Neural cell (in vitro differentiated cells): Measurements from ENCODE around the gene KRTAP12-2.

Experiments
- EP300 ChIP-seq: fragments of 450-650 bp; conservative IDR thresholded peaks from 2 replicates; pipeline ENCODE4 v1.6.1; 2014; ENCODE audit warnings: antibody characterized with exemption, mild to moderate bottlenecking, moderate library complexity; ENCODE audit not compliant: poor library complexity, severe bottlenecking
- EZH2 ChIP-seq: fragments of 200-600, 300-800 bp; shearing (Covaris generic), sonication (generic); IDR thresholded peaks from 2 replicates; pipeline ENCODE4 v1.6.1; 2014; ENCODE audit warnings: antibody characterized with exemption, low read length, borderline replicate concordance, mild to moderate bottlenecking; ENCODE audit not compliant: insufficient read depth, poor library complexity, severe bottlenecking
- MXI1 ChIP-seq: fragments of 450-650 bp; conservative IDR thresholded peaks from 2 replicates; pipeline ENCODE4 v1.6.1; 2014; ENCODE audit warnings: antibody characterized with exemption, mild to moderate bottlenecking; ENCODE audit not compliant: poor library complexity, severe bottlenecking
- POLR2AphosphoS5 ChIP-seq: IDR thresholded peaks from 2 replicates; pipeline ENCODE4 v1.6.1; 2012
- SMC3 ChIP-seq: fragments of 450-650 bp; conservative IDR thresholded peaks from 2 replicates; pipeline ENCODE4 v1.6.1; 2014; ENCODE audit warnings: antibody characterized with exemption, mild to moderate bottlenecking, moderate library complexity; ENCODE audit not compliant: poor library complexity
- TAF1 ChIP-seq: IDR thresholded peaks from 2 replicates; pipeline ENCODE4 v1.6.1; 2012; ENCODE audit warnings: low read depth
- TF ChIP-seq, protein P1 (sequence below): fragments of 450-650 bp; IDR thresholded peaks from 2 replicates; pipeline ENCODE4 v1.5.1; 2014; ENCODE audit warnings: antibody characterized with exemption, mild to moderate bottlenecking, moderate library complexity; ENCODE audit not compliant: poor library complexity, severe bottlenecking

DNA sequence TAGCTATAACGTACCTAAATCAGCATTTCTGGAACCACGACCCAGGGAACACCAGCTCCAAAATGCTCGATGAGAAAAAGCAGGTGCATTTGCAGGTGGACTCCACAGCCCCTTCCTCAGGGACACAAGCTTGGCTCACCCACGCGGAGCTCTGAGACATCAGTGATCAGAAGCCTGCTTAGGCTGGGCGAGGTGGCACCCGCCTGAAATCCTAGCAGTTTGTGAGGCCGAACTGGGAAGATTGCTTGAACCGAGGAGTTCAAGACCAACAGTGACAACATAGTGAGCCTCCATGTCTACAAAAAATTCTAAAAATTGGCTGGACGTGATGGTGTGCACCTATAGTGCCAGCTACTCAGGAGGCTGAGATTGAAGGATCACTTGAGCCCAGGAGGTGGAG is 47.1 kb upstream of the KRTAP12-2 start:
- TF ChIP-seq EP300 (no peak), MXI1 (no peak), SMC3 (no peak), POLR2AphosphoS5 (no peak), TAF1 (no peak), EZH2 (no peak)
- TF ChIP-seq, protein P1, sequence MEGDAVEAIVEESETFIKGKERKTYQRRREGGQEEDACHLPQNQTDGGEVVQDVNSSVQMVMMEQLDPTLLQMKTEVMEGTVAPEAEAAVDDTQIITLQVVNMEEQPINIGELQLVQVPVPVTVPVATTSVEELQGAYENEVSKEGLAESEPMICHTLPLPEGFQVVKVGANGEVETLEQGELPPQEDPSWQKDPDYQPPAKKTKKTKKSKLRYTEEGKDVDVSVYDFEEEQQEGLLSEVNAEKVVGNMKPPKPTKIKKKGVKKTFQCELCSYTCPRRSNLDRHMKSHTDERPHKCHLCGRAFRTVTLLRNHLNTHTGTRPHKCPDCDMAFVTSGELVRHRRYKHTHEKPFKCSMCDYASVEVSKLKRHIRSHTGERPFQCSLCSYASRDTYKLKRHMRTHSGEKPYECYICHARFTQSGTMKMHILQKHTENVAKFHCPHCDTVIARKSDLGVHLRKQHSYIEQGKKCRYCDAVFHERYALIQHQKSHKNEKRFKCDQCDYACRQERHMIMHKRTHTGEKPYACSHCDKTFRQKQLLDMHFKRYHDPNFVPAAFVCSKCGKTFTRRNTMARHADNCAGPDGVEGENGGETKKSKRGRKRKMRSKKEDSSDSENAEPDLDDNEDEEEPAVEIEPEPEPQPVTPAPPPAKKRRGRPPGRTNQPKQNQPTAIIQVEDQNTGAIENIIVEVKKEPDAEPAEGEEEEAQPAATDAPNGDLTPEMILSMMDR = no peak
